Measurements from ENCODE around the gene NDUFS3. TPM values are rescaled to one million over a fixed set of nuclear protein-coding genes. Genes with fewer than 3 reads are reported as not detected.

Gene NDUFS3
- total and polyA plus RNA-seq, 10 of the 15 experiments (the other 5 are each of a cell fraction or from before 2014, with no cell fraction given) = 22.3 to 217 (median 125) TPM

DNA sequence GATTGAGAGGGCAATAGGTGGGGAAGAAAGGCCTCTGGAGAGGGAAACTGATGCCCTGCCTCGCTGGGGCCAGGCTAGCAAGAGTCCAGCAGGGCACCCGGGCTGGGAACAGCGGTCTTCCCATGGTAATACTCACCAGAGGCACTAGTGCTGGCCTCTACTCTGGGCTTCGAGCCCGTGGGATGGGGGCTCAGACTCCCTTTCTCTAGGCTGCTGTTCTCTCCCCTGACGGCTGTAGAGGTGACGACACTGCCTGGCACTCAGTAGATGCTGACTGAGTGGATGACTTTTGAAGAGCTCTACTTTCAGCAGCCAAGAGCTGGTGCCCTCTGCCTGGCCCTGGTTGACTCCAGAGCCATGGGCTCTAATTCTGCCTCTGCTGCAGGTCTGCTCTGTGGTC is 16.2 kb downstream of the NDUFS3 start (continued):
- TF ChIP-seq TCF3 (IDR thresholded peaks at IDR 0.05; ENCODE audit: borderline replicate concordance, insufficient read depth, low read depth, low read length) = no peak
- TF ChIP-seq, protein P1, sequence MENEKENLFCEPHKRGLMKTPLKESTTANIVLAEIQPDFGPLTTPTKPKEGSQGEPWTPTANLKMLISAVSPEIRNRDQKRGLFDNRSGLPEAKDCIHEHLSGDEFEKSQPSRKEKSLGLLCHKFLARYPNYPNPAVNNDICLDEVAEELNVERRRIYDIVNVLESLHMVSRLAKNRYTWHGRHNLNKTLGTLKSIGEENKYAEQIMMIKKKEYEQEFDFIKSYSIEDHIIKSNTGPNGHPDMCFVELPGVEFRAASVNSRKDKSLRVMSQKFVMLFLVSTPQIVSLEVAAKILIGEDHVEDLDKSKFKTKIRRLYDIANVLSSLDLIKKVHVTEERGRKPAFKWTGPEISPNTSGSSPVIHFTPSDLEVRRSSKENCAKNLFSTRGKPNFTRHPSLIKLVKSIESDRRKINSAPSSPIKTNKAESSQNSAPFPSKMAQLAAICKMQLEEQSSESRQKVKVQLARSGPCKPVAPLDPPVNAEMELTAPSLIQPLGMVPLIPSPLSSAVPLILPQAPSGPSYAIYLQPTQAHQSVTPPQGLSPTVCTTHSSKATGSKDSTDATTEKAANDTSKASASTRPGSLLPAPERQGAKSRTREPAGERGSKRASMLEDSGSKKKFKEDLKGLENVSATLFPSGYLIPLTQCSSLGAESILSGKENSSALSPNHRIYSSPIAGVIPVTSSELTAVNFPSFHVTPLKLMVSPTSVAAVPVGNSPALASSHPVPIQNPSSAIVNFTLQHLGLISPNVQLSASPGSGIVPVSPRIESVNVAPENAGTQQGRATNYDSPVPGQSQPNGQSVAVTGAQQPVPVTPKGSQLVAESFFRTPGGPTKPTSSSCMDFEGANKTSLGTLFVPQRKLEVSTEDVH (IDR thresholded peaks at IDR 0.05; ENCODE audit: low read depth, partially characterized antibody) = no peak

GRCh38 chr11:47595967-47596366 is 17.1 kb downstream of the NDUFS3 start:
- ChIA-PET CTCF (interaction anchor here (0.6 to 0.8 kb wide), 2 partner anchors 22 to 219 kb away, joined by 3 read pairs; no protein-coding TSS in a partner anchor), RAD21 (ENCODE audit: unreplicated experiment) (no interaction called here), POLR2A (interaction anchor here (0.5 to 0.7 kb wide), 2 partner anchors 26 to 179 kb away, joined by 3 to 5 read pairs; no protein-coding TSS in a partner anchor), SMC1A (ENCODE audit: uncharacterized antibody, unreplicated experiment) (interaction anchor here (0.6 to 1.5 kb wide), 2 partner anchors 10 to 90 kb away, joined by 4 read pairs; no protein-coding TSS in a partner anchor)
- no peak for FAIRE-seq
- Histone ChIP-seq H3K4me1 (ENCODE audit: control insufficient read depth, insufficient read depth, low read length) (peaks cover 7% of the 10 kb centered on the region), H4K20me1 (ENCODE audit: control insufficient read depth, insufficient read depth) (no peaks in the 10 kb centered on the region), H3K27me3 (replicated peaks in 1 of 2; ENCODE audit: control insufficient read depth in 2 of 2, insufficient read depth in 2 of 2, low read length in 1 of 2) (peaks cover 3 to 23% of the 10 kb centered on the region in 2 experiments), H3K4me3 (no peak overlapping the region), H3K9ac (ENCODE audit: control insufficient read depth, insufficient read depth, low read length) (no peak overlapping the region), H3K9me3 (replicated peaks; ENCODE audit: control insufficient read depth, insufficient read depth, low read length) (no peaks in the 10 kb centered on the region), H3K36me3 (ENCODE audit: control insufficient read depth in 2 of 2, insufficient read depth in 2 of 2, low read length in 1 of 2) (no peaks in the 10 kb centered on the region), H3K79me2 (ENCODE audit: control insufficient read depth, insufficient read depth, low read length) (no peaks in the 10 kb centered on the region), H2AFZ (ENCODE audit: control insufficient read depth, low read depth, low read length) (no peak overlapping the region), H3K27ac (ENCODE audit: control insufficient read depth, insufficient read depth) (no peak overlapping the region), H3K4me2 (ENCODE audit: control insufficient read depth, insufficient read depth) (no peak overlapping the region)
- intact Hi-C loops (cut with micrococcal nuclease; ENCODE audit: unreplicated experiment) (no loop called here), in situ Hi-C loops (cut with MboI) (no loop called here)
- WGBS (ENCODE audit: insufficient coverage, insufficient replicate concordance, low lambda C conversion rate, missing lambda C conversion rate) = 85% methylated on average over 1 of the region's 1 CpG
- BruUV-seq (replicated peaks) = no TSS peak
- DNase-seq (ENCODE audit: low read depth, low spot score) = no peak
- TF ChIP-seq CEBPB (IDR thresholded peaks at IDR 0.05; ENCODE audit: borderline replicate concordance in 1 of 2, low read depth in 2 of 2, low read length in 2 of 2) = no peak
- no peak for TF ChIP-seq PML (IDR thresholded peaks at IDR 0.05; ENCODE audit: low read length)
- TF ChIP-seq, protein P2, sequence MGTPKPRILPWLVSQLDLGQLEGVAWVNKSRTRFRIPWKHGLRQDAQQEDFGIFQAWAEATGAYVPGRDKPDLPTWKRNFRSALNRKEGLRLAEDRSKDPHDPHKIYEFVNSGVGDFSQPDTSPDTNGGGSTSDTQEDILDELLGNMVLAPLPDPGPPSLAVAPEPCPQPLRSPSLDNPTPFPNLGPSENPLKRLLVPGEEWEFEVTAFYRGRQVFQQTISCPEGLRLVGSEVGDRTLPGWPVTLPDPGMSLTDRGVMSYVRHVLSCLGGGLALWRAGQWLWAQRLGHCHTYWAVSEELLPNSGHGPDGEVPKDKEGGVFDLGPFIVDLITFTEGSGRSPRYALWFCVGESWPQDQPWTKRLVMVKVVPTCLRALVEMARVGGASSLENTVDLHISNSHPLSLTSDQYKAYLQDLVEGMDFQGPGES (IDR thresholded peaks at IDR 0.05) = no peak
- TF ChIP-seq NFIC (IDR thresholded peaks at IDR 0.05; ENCODE audit: low read depth, low read length) = no peak
- no peak for ATAC-seq
